Frontal cortex (tissue), 4 donors: Measurements from ENCODE around the gene HNF4A. TPM values are rescaled to one million over a fixed set of nuclear protein-coding genes. Genes with fewer than 3 reads are reported as not detected.
A peak's percentile ranks its signal among the peaks of the same experiment; 100 is the strongest.
"Not testable (repeated sequence)": the region's sequence is repeated elsewhere in the genome, so short reads cannot be mapped to it uniquely, and the experiment has no call there.

Source experiments
- DNase-seq, 2 donors: peaks; one replicate each; pipeline ENCODE4 v3.0.0; 2012; ENCODE audit warnings: low spot score in 2 of 2
- FAIRE-seq: peaks from 2 replicates; lab custom pipeline; 2012; peaks lifted over from hg19 to GRCh38; lab: Jason Lieb, UNC
- total RNA-seq: library from RNA; depleted of rRNA; stranded (reverse); fragments of >200 nt; gene quantifications from one replicate; pipeline ENCODE4 v1.2.3, GENCODE V29; 2014
- donor health status: control.
- donor health status: control.
- donor health status: control.

Gene HNF4A
- total RNA-seq, 1 donor from 2014 or later, result not detected

DNA sequence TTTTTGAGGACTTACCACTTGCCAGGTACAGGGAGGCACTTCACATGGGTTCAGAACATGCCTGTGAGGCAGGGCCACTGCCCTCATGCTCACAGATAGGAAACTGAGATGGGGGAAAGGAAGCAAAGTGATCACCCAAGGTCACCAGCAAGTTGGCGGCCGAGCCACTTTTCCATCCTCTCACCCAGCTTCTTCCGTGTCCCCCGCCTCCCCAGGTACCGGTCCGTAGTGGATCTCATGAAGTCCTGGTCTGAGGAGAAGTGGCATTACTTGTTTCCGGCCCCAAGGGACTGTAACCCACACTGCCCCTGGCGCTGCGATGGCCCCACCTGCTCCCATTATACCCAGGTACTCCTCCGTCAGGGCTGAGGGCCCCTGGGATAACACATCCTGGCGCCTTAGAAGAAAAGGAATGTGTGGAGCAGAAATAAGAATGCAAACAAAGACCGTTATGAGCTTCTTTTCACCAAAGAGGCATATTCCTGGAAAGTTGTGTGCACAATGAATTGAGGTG is 12.3 kb upstream of the HNF4A start:
- FAIRE-seq, result no peak
- DNase-seq, result no peak

- no peak for DNase-seq
- no peak for FAIRE-seq
Measured at GRCh38 chr20:44344723-44345122, 10.8 kb upstream of the HNF4A start.

DNA sequence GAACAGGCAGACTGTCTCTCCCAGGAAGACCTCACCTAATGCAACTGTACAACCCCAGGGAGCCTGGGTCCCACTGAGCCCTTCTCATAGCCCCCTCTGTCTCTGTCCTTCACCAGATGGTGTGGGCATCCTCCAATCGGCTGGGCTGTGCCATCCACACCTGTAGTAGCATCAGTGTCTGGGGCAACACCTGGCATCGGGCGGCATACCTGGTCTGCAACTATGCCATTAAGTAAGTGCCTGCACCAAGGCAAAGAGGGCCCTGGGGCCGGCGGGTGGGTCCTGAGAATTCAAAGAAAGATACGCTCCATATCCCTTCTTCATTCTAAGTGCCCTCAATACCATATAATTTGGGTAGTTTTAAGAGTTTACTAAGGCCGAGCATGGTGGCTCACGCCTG is 10.4 kb upstream of the HNF4A start:
- DNase-seq (no peak), FAIRE-seq (no peak)

DNA sequence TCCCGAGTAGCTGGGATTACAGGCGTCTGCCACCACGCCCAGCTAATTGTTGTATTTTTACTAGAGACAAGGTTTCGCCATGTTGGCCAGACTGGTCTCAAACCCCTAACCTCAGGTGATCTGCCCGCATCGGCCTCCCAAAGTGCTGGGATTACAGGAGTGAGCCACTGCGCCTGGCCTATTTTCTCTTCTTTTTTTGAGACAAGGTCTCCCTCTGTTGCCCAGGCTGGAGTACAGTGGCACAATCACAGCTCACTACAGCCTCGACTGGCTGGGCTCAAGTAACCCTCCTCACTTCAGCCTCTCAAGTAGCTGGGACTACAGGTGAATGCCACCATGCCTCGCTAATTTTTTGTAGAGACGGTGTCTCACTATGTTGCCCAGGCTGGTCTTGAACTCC is 9.6 kb upstream of the HNF4A start:
- FAIRE-seq, result not testable (repeated sequence)

DNA sequence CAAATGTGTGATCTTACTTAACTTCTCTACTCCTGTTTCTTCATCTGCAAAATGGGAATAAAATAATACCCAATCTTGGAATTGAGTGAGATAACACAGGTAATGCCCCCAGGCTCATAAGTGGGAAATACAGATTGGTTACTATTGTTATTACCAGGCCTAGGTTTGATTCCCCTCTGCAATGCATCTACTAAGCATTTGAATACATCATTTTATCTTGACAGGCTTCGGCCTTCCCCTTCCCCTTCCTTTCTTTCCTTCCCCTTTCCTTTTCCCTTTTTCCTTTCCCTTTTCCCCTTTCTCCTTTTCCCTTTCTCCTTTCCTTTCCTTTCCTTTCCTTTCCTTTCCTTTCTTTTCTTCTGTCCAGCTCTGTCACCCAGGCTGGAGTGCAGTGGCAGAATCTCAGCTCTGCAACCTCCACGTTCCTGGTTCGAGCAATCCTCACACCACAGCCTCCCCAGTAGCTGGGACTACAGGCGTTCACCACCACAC is 7.3 kb upstream of the HNF4A start:
- FAIRE-seq, result no peak
- no peak for DNase-seq

More for the DNA sequence above, 9.6 kb upstream of the HNF4A start:
- not testable (repeated sequence) for DNase-seq

GRCh38 chr20:44349349-44349748 is 6.2 kb upstream of the HNF4A start:
- DNase-seq, result no peak

GRCh38 chr20:44350567-44350966 is 4.9 kb upstream of the HNF4A start:
- FAIRE-seq (no peak), DNase-seq (no peak)

More at GRCh38 chr20:44349349-44349748, 6.2 kb upstream of the HNF4A start:
- FAIRE-seq, result no peak

- FAIRE-seq (no peak), DNase-seq (no peak)
Measured at GRCh38 chr20:44354979-44355497, 461 bp upstream of the HNF4A start.

GRCh38 chr20:44356353-44356723 is 839 bp downstream of the HNF4A start:
- no peak for FAIRE-seq

DNA sequence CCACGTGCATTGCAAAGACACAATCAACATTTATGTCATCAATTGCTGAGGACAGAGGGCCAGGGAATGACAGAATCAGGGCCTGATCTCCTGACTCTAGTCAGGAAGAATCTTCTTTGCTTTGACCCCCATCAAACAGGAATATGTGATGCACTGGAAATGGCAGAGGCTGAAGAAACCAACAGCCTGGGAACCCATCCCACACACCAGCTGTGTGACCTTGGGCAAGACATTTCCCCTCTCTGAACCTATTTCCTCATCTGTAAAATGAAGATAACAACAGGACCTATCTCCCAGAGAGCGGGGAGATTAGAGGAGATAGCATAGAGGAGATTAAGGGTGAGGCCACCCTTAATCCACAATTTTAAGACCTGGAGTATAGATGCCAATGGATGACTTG is 1.5 kb downstream of the HNF4A start:
- no peak for DNase-seq
- no peak for FAIRE-seq

More at GRCh38 chr20:44356353-44356723, 839 bp downstream of the HNF4A start:
- no peak for DNase-seq

DNA sequence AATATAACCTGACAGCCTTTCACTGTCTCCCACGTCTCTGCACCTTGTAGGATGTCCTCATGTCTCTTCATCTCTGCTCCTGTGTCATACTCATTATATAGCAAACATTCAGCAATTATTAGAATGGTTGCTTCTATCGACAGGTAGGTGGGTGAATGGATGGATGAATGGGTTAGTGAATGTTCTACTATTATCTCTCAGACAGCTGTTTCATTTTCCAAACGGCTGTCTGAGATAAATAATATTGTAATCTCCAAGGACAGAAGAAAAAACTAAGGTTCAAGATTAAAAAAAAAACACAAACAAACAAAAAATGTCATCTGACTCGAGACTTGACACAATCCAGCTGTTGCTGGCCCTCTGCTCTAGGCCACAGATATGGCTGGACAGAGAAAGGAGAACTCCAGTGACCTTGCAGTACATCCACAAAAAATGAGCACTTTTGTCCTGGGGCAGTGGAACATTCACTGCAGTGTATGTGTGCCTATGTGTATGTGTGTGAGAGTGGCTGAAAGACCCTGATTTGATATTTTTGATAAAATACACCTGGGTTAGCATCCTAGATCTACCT is 2.1 kb downstream of the HNF4A start:
- DNase-seq (no peak), FAIRE-seq (no peak)

DNA sequence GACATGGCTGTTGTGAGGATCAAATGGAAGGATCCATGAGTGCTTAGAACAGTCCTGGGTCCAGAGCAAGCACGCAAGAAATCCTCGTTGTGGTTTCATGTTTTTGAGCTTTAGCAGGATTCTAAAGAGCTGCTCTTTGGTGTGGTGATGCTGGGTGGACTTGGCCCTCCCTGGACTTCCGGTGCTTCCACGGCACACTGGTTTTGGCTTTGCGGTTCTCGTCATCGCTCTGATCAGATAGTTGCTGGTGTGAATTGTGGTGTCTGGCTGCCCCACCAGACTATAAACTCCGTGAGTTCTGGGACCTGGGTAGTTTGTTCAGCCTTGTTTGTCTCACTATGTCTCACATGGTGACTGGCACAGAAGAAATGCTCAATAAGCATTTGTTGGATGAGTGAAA is 3.3 kb downstream of the HNF4A start:
- FAIRE-seq (no peak), DNase-seq (no peak)

DNA sequence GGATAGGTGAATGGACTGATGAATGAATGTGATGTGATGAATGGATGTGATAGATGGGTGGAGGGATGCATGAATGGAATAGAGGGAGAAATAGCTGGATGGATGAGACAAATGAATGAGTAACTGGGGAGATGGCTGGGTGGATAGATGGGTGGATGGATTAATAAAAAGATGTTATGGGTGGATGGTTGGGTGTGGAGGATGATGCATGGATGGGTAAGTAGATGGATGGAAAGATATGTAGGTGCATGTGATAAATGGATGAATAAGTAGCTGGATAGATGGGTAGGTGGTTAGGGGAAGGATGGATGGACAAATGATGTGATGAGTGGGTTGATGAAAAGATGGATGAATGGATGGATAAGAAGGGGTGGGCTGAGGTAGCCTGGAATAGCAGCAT is 4.7 kb downstream of the HNF4A start:
- no peak for FAIRE-seq

GRCh38 chr20:44361021-44361420 is 5.5 kb downstream of the HNF4A start:
- FAIRE-seq (no peak), DNase-seq (no peak)

More for the DNA sequence above, 4.7 kb downstream of the HNF4A start:
- DNase-seq, result no peak

DNA sequence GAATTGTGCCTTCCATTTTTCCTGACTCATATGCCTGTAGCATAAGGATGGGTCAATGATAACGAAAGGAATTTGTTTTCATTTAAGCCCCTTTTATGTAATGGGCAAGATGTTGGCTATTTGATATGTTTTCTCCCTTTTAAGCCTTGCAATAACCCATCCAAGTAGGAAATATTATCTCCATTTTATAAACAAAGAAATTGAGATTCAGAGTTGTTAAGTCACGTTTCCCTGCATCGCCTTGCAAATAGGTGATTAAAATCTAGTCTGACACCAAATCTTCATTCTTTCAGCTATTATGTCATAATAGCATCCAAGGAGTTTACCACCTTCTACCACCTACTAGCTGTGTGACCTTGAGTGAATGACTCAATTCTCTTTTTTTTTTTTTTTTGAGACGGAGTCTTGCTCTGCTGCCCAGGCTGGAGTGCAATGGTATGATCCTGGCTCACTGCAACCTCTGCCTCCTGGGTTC is 7.0 kb downstream of the HNF4A start:
- no peak for FAIRE-seq
- no peak for DNase-seq

- FAIRE-seq, result no peak
Measured at GRCh38 chr20:44364068-44364467, 8.6 kb downstream of the HNF4A start.

DNA sequence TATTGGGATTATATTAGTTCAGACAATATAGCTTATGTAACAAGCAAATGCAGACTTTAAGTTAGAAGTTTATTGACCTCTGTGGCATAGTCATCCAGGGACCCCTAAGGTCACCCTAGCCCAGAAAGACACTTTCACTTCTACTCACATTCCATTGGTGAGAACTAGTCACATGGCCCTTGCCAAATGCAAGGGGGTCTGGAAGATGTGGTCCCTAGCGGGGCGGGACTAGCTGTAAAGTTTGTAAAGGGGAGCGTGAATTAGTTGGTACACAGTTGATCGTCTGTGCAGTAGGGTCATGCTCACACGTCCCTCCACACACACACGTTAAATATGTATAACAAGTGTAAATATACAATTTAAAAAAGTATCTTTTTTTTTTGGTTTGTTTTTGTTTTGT is 9.3 kb downstream of the HNF4A start:
- DNase-seq (no peak), FAIRE-seq (no peak)

More at GRCh38 chr20:44364068-44364467, 8.6 kb downstream of the HNF4A start:
- DNase-seq, result no peak

- DNase-seq (no peak), FAIRE-seq (no peak)
Measured at GRCh38 chr20:44367746-44368145, 12.2 kb downstream of the HNF4A start.

DNA sequence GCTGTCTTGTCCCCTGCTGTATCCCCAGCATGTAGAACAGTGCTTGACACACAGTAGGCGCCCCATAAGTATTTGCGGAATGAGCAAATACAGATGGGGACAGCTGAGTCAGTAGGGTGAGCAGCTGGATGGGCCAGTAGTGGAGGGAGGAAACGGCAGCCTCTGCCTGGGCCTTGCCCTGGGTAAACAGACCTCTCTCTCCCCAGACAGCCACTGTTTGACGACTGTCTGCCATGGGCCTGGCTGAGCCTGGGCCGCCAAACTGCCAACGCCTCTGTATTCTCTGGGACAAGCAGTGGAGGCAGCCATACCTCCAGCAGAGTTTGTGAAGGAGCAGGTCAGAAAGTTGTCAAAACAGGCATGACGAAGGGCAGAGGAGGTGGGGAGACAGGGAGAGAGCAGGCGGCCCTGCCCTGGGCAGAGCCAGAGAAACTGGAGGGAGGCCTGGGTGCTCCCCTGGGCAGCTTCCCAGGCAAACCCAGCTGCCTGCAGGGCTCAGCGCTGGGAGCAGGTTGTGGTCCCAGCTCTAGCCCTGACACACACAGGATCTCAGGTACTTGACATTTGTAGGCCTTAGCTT is 15.2 kb downstream of the HNF4A start:
- FAIRE-seq (no peak), DNase-seq (no peak)

DNA sequence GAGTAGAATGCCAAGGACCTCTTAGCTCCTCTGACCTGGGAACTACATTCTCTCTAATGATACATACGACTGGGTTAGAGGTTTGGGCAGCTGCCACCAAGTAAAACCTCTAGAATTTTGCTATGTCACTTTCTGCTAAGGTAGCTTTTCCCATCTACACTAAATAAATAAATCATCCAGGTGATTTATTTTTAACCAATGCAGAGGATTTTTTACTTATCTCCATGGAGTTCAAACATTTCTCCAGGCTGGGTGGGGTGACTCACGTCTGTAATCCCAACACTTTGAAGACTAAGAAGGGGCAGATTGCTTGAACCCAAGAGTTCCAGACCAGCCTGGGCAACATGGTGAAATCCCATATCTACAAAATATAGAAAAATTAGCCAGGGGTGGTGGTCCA is 27.1 kb downstream of the HNF4A start:
- no peak for FAIRE-seq
- no peak for DNase-seq

DNA sequence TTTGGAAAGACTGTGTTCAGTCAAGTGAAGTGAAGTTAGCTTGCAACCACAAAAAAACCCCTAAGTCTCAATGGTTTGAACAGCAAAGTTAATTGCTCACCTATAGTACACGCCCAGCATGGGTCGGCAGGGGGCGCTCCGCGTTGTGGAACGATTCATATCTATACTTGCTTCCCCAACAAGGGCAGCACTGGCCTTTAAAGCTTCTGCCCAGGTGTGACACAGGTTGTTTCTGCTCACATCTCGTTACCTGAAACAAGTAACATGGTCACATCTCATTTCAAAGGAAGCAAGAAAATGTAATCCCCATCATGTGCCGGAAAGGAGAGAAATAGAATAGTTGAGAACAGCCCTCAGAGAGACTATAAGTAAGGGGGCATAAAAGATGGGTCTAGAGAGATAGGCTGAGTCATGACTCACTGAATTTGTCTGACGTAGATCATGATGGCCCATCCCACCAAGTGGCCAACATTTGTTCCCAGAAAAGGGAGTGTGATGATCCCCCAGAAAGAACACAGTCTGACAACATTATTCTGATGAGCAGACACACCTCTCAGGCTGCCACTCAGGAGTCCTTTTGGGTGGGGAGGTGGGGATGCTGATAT is 29.0 kb downstream of the HNF4A start:
- FAIRE-seq, result no peak
- peak in 1 of 2 donors; percentile 46 for DNase-seq
